Left colon (tissue), 2 donors: ENCODE measurements around the gene RPL32. TPM values are rescaled to one million over a fixed set of nuclear protein-coding genes. Genes with fewer than 3 reads are reported as not detected.
A peak's percentile ranks its signal among the peaks of the same experiment; 100 is the strongest.
"Not testable (repeated sequence)": the region's sequence is repeated elsewhere in the genome, so short reads cannot be mapped to it uniquely, and the experiment has no call there.

Experiments
- ATAC-seq: fragments of 200-7000 bp; cut with Tn5 transposase; one replicate; pipeline ENCODE4 v1.9.1; 2020; ENCODE audit warnings: mild to moderate bottlenecking, moderate library complexity
- DNase-seq, 2 donors: peaks; one replicate each; pipeline ENCODE4 v3.0.0-alpha.2; 2020
- intact Hi-C, 2 donors: fragments of 100-400 bp; cut with DNase I in 1 of 2; cut with micrococcal nuclease in 1 of 2; formaldehyde crosslinking; loops; one replicate each; pipeline versions ENCODE4 v1.11.2 to v1.14.0; 2022; cut with DNase I, micrococcal nuclease
- total RNA-seq, 2 donors: library from RNA; stranded (reverse); fragmentation: NEBNext Ultra II Directional; extraction: Animal tissue kit (Norgen Biotek cat#: 25700); gene quantifications; one replicate each; pipeline ENCODE4 v1.2.1, GENCODE V29; 2021
- donor health status: DM: no; HTN: no; CAD: no.
- donor health status: DM: yes; HTN: yes; CAD: no.

Gene RPL32
- total RNA-seq, 2 donors from 2014 or later = 1,145 to 1,173 TPM

DNA sequence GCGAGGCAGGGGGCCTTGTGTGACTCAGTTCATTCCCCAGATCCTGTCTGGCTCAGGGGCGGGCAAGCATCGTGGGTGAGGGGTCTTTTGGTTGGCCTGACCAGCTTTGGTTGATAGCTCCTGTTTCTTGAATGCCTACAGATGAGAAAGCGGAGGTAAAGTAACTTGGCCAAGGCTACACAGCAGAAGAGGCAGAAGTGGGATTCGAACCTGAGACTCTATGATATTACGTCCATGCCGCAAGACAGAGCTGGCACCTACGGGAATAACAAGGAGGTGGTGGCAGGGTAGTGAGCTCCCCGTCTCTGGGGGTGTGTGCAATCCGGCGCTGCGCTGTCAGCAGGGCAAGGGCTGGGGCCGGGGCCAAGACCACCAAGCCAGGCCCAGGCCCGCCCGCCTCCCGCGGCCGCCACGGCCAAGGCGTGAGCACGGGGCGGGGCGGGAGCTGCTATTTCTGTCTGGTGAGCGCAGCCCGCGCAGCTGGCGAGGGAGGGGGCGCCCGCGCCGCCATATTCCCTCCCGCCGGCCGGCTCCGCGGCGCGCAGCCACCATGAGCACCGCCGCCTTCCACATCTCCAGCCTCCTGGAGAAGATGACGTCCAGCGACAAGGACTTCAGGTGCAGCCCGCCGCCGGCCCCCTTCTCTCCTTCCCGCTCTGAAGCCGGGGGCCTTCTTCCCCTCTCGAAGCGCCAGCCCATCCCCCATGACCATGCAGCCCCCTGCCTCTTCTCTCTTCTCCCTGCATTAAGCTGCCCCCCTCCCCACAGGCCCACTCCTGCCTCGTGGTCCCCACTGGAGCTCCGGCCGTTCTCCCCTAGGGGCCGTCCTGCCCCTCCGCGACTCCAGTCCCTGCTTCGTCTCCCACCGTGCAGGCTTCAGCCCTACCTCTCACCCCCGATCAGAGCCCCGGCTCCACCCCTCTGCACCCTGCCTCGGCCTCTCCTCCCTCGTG is 44.9 kb downstream of the RPL32 start, which contains the start of gene CAND2:
Gene CAND2, plus strand, starts transcription at position 510 of the 953 bp plus-strand sequence. Its CDS starts 41 bp downstream, at position 551.
- ATAC-seq = peak; percentile 67
- intact Hi-C loops = no loop called here
- DNase-seq = peak; percentile 36 to 61

DNA sequence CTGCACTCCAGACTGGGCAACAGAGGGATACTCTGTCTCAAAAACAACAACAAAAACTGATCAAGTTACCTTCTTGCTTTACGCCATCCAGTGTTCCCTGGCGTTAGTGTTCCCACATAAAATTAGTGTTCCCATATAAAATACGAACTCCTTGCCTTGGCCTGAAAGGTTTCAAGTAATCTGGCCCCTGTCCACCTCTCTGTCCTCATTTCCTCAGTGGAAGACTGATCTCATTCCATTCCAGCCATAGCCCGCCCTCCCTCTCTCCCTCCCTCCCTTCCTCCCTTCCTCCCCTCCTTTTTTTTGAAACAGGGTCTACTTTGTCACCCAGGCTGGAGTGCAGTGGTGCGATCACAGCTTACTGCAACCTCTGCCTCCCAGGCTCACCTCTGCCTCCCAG is 47.7 kb downstream of the RPL32 start:
- DNase-seq (no peak), ATAC-seq (no peak)
- intact Hi-C loops = no loop called here

DNA sequence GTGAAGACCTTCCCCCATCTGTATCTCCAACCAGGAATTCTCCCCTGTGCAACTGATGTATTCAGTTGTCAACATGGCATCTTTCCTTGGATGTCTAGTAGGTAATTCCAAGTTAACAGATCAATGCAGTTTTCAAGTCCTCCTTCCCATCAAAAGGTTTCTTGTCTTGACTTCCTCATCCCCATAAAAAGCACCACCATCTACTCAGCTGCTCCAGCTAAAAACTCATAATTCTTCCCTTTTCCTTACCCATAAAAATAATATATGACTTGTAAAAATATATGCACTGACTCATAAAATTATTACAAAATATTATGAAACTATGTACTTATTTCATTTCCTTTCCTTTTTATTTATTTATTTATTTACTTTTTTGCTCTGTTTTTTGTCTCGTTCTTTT is 49.9 kb downstream of the RPL32 start:
- ATAC-seq (no peak), DNase-seq (no peak)
- intact Hi-C loops = no loop called here

DNA sequence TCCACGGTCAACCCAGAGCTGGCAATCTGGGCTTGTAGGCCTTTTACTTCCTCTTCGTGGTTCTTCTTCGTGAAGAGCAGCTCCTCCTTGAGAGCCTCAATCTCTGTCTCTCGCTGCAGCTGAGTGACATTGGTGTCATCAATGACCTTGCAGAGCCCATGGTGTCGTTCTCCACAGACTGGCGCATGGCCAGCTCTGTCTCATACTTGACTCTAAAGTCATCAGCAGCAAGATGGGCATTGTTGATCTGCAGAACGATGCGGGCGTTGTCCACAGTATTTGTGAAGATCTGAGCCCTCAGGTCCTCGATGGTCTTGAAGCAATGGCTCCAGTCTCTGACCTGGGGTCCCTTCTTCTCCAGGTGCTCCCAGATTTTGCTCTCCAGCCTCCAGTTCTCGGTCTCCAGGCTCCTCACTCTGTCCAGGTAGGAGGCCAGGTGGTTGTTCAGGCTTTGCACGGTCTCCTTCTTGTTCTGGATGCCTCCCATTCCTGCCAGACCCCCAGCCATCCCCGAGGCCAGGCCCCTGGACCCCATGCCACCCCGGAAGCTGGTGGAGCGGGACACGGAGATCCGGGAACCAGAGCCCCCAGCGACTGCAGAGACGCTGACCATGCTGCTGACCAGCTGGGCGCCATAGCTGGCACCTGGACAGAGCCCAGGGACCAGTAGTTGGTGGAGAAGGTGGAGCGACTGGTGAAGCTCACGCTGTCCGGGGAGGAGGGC is 53.2 kb downstream of the RPL32 start:
- ATAC-seq, intact Hi-C loops, DNase-seq: not testable (repeated sequence)

DNA sequence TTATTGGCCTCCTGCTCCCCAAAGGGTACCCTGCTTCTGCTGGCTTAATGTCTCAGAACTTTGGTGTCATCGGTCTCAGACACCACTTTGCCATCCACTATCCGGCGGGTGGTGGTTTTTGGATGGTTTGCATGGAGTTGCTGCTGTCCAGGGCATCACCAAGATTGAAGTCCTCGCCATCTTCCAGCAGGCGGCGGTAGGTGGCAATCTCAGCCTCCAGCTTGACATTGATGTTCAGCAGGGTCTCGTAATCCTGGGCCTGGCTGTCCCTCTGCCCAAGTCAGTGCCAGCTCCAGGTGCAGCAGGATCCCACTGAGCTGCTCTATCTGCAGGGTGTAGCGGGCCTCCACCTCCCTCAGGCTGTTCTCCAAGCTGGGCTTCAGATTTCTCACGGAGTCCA is 54.0 kb downstream of the RPL32 start:
- intact Hi-C loops = not testable (repeated sequence)
- DNase-seq = peak in 1 of 2 donors; percentile 39

DNA sequence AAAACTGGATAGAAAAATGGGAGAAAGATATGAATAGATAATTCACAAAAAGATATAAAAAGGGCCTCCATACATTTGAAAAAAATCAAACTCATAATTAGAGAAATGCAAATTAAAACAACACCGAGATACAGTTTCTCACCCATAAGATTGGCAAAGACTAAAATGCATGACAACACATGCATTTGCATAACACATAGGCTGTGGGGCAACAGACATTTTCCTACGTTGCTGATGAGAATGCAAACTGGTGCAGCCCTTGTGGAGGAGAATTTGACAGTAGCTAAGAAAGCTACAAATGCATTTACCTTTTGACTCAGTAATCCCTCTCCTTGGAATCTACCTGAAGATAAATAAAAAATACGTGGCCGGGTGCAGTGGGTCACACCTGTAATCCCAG is 56.3 kb downstream of the RPL32 start:
- intact Hi-C loops = no loop called here

More for the DNA sequence above, 54.0 kb downstream of the RPL32 start:
- ATAC-seq = not testable (repeated sequence)

More for the DNA sequence above, 56.3 kb downstream of the RPL32 start:
- no peak for DNase-seq
- no peak for ATAC-seq

Other genes with a start within 250 kb of the RPL32 start
- 10 to 100 TPM; 75.3 to 80.5 TPM for gene RAF1, start 177.4 kb downstream of the RPL32 start, total RNA-seq
- not detected for gene TMEM40, start 82.3 kb downstream of the RPL32 start, total RNA-seq
- 1 to 10 TPM in 1 of 2 donors, under 1 TPM in 1; 0.64 to 2.2 TPM for gene CAND2, start 44.9 kb downstream of the RPL32 start, total RNA-seq
- 10 to 100 TPM; 17.2 to 23.6 TPM for gene IQSEC1, start 231.9 kb upstream of the RPL32 start, total RNA-seq